ENCODE results near the gene CCDC141. TPM values are rescaled to one million over a fixed set of nuclear protein-coding genes. Genes with fewer than 3 reads are reported as not detected.

CCDC141 gene
- total RNA-seq, 1 donor from 2014 or later = not detected

DNA sequence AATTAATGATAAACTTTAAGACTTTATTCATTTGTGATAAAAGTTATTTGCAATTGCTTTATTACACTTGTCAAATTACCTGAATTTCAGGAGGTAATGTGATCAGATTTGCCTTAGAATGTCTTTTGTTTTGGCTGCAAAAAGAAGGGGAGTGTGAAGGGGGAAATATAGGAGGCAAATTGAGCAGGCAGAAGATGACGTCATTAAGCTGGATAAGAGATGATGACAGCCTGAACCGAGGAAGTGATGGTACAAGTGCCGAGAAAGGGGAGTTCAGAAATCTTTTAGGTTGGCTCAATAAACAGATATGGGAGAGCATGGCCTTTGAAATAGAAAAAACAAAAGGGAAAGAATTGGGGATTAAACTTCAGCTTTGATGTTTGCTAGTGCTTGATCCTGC lies 169.7 kb downstream of the CCDC141 start:
- no peak for DNase-seq (ENCODE audit: low read depth)
- TF ChIP-seq, protein P1, sequence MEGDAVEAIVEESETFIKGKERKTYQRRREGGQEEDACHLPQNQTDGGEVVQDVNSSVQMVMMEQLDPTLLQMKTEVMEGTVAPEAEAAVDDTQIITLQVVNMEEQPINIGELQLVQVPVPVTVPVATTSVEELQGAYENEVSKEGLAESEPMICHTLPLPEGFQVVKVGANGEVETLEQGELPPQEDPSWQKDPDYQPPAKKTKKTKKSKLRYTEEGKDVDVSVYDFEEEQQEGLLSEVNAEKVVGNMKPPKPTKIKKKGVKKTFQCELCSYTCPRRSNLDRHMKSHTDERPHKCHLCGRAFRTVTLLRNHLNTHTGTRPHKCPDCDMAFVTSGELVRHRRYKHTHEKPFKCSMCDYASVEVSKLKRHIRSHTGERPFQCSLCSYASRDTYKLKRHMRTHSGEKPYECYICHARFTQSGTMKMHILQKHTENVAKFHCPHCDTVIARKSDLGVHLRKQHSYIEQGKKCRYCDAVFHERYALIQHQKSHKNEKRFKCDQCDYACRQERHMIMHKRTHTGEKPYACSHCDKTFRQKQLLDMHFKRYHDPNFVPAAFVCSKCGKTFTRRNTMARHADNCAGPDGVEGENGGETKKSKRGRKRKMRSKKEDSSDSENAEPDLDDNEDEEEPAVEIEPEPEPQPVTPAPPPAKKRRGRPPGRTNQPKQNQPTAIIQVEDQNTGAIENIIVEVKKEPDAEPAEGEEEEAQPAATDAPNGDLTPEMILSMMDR (conservative IDR thresholded peaks at IDR 0.05; ENCODE audit: low read depth, low read length) = no peak
- H3K4me3 ChIP-seq (ENCODE audit: low read depth, low read length) = no peak overlapping the region

DNA sequence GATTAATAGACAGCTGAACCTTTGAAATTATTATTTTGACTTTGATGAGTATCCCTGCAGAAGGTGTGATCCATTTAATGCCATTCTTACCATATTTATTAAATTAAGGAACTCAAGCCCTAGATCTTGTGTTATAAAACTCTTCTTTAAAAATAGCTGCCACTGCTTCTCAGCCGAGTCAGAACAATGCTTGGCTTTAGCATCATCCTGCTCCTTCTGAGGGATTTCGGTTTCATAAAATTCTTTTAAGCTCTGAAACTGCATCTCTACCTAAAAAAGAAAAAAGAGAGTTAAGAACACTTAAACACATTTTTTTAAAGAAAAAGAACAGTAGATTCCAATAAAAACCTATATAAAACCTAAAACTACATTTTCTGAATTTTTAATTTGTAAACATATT lies 172.1 kb downstream of the CCDC141 start:
- no peak for DNase-seq (ENCODE audit: low read depth)
- no peak overlapping the region for H3K4me3 ChIP-seq (ENCODE audit: low read depth, low read length)
- TF ChIP-seq, protein P1 (conservative IDR thresholded peaks at IDR 0.05; ENCODE audit: low read depth, low read length) = no peak

DNA sequence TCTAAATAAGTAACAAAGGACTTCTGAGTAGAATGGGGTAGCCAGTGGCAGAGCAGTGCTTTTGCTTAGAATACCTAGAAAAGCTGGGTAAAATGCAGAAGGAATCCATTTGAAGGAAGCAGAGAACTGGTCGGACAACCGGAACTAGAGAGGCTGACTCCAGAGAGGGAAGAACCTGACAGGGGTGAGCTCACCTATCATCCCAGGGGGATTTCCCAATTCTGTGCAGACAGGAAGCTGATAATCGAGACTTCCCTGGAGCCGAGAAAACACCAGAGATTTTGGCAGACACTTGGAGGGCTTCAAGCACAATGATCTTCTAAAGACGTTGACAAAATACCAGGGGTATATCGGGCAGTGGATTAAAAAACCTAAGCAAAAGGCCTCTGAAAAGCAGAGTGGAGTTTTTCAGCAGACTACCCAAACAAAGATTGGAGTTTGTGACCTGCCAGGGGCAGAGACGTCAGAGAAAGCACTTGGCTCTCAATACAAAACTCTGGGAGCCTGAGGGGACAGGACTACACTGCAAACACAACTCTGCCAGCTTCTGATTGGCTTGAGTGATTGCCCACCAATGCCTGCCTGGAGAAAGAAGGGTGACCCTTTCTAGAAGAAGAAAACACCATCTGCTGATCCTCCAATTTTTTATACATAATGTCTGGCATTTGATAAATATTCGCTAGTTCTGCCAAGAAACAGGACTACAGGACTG lies 175.3 kb downstream of the CCDC141 start:
- DNase-seq (ENCODE audit: low read depth) = no peak
- TF ChIP-seq, protein P1 (conservative IDR thresholded peaks at IDR 0.05; ENCODE audit: low read depth, low read length) = no peak
- H3K4me3 ChIP-seq (ENCODE audit: low read depth, low read length) = no peak overlapping the region

DNA sequence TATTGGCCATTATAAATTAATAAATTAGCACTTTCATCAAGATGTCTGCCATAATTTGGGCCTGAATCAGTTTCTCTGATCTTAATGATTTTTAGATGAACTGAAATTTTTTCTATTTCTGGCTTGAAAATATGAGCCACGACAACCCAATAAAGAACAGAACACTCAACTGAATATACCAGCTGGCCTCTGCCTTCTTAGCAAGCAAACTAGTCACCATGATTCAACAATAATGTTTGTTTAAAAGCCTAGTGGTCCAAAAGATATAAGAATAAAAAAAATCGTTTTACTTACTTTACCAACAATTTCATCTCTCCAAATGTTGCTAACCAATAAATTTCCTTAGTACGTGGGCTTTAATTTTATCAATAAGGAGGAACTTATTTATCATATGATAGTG lies 176.0 kb downstream of the CCDC141 start:
- H3K4me3 ChIP-seq (ENCODE audit: low read depth, low read length) = no peak overlapping the region
- TF ChIP-seq, protein P1 (conservative IDR thresholded peaks at IDR 0.05; ENCODE audit: low read depth, low read length) = no peak
- no peak for DNase-seq (ENCODE audit: low read depth)

DNA sequence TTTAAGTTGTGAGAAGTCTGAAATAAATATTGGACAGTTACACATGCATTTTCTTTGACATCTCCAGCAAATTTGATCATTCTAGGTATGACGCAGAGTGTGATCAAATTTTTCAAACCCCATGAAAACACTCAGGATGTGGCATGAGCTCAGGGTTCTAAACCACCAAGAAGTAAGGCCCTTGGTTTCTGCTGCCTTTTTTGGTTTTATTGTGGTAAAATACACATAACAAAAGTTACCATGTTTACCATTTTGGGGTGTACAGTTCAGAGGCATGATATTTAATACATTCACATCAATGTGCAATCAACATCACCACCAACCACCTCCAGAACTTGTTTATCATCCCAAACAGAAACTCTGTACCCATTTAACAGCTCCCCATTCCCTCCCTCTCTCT lies 178.4 kb downstream of the CCDC141 start:
- DNase-seq (ENCODE audit: low read depth) = no peak
- H3K4me3 ChIP-seq (ENCODE audit: low read depth, low read length) = no peak overlapping the region
- TF ChIP-seq, protein P1 (conservative IDR thresholded peaks at IDR 0.05; ENCODE audit: low read depth, low read length) = no peak

DNA sequence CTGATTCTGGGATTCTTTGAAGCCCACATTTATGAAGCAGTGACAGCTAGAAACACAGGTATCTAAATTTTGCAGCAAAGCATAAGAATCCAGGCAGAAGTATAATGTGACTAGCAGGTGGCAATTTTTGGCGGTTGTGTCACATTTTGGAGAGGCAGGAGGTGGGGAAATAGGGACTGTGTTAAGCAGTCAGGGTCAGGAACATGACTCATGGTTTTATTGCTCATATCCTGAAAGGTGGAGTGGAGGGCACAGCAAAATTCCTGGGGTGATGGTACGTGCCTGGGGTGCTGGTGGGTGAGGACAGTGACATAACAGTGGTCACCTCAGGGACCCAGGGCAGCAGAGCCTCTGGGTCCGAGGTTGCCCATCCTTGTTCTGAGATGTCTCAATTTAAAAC lies 179.2 kb downstream of the CCDC141 start:
- TF ChIP-seq, protein P1 (conservative IDR thresholded peaks at IDR 0.05; ENCODE audit: low read depth, low read length) = no peak
- peak; percentile 25 for DNase-seq (ENCODE audit: low read depth)
- no peak overlapping the region for H3K4me3 ChIP-seq (ENCODE audit: low read depth, low read length)

DNA sequence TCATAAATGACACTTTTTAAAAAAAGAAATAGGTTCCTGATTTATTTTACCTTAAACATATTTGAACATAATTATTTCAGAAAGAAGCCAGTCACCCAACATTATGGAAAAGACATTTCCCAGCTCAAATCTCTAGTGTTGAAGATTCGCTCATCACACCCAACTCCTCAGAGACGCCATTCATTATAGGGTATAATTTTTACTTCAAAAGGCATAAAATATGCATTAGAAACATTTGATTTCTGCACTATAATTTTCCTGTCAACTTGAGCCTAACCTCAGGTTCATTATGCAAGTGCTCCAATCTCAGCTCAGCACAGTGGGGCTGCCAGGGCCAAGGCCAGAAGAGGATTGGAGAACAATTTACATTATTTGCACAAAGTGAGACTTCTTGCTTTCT lies 183.9 kb downstream of the CCDC141 start:
- no peak for DNase-seq (ENCODE audit: low read depth)
- TF ChIP-seq, protein P1 (conservative IDR thresholded peaks at IDR 0.05; ENCODE audit: low read depth, low read length) = no peak
- no peak overlapping the region for H3K4me3 ChIP-seq (ENCODE audit: low read depth, low read length)

Data from epithelial cell of proximal tubule (primary cell).